Sigmoid colon (tissue), 4 donors: ENCODE measurements around the gene RPS6KA5.

ENCODE experiments used
- CTCF ChIP-seq, 4 experiments: fragments of 450-650 bp in 3 of 4; fragments of 200-600 bp in 1 of 4; IDR thresholded peaks; one replicate each; pipeline ENCODE4 v1.5.1; 2016 to 2019; ENCODE audit warnings: antibody characterized with exemption in 4 of 4, mild to moderate bottlenecking in 3 of 4, moderate library complexity in 2 of 4
- EP300 ChIP-seq, 4 donors: sonication (generic); formaldehyde crosslinking; IDR thresholded peaks; one replicate each; pipeline ENCODE4 v1.6.1; 2017; ENCODE audit warnings: antibody characterized with exemption in 4 of 4
- POLR2A ChIP-seq, 2 donors: fragments of 450-650 bp; IDR thresholded peaks; one replicate each; pipeline ENCODE4 v1.6.1; 2016; ENCODE audit warnings: antibody characterized with exemption in 2 of 2, mild to moderate bottlenecking in 2 of 2, moderate library complexity in 2 of 2
- POLR2AphosphoS5 ChIP-seq, 4 donors: sonication (generic); formaldehyde crosslinking; IDR thresholded peaks; one replicate each; pipeline ENCODE4 v1.6.1; 2017; ENCODE audit warnings: antibody characterized with exemption in 4 of 4

- no peak for TF ChIP-seq POLR2A (IDR thresholded peaks at IDR 0.05)
- TF ChIP-seq CTCF (IDR thresholded peaks at IDR 0.05), result no peak
- peak in 2 of 4 donors; percentile 14 to 79 for TF ChIP-seq EP300 (IDR thresholded peaks at IDR 0.05)
- TF ChIP-seq POLR2AphosphoS5 (IDR thresholded peaks at IDR 0.05), result peak in 3 of 4 donors; percentile 38 to 59 (median 47)
Observed at GRCh38 chr14:90999299-90999698, 61.1 kb downstream of the RPS6KA5 start.
